Activated T-cell treated with anti-CD3 and anti-CD28 coated beads for 24 hours (primary cell): Measurements from ENCODE around the gene FAIM2.

Source experiments
- DNase-seq: peaks from one replicate; pipeline ENCODE4 v3.0.0-alpha.2; 2020; ENCODE audit warnings: low read depth

Gene FAIM2

GRCh38 chr12:49903700-49904423 lies at the start of gene FAIM2:
Gene FAIM2 (minus strand): TSS chr12:49903900. CDS start chr12:49903792, 108 bp downstream.
- DNase-seq: peak; percentile 29

- DNase-seq: no peak
These were observed 49.5 kb upstream of the FAIM2 start for GRCh38 chr12:49953151-49953550.

GRCh38 chr12:49952391-49953055 lies 48.8 kb upstream of the FAIM2 start:
- DNase-seq: no peak

GRCh38 chr12:49951411-49952240 lies 47.9 kb upstream of the FAIM2 start:
- no peak for DNase-seq

GRCh38 chr12:49950273-49951251 lies 46.9 kb upstream of the FAIM2 start, which contains the start of gene AQP2:
Gene AQP2 (plus strand): TSS chr12:49950737. CDS start chr12:49950831, 94 bp downstream.
- no peak for DNase-seq

GRCh38 chr12:49949866-49950265 lies 46.2 kb upstream of the FAIM2 start:
- DNase-seq: no peak

GRCh38 chr12:49948866-49949845 lies 45.5 kb upstream of the FAIM2 start:
- no peak for DNase-seq

GRCh38 chr12:49947593-49948226 lies 44.0 kb upstream of the FAIM2 start:
- DNase-seq: no peak

GRCh38 chr12:49946497-49946896 lies 42.8 kb upstream of the FAIM2 start:
- no peak for DNase-seq

- DNase-seq: no peak
These were observed 42.4 kb upstream of the FAIM2 start for GRCh38 chr12:49946086-49946485.

GRCh38 chr12:49945394-49946080 lies 41.8 kb upstream of the FAIM2 start:
- peak; percentile 83 for DNase-seq

- no peak for DNase-seq
These were observed 41.0 kb upstream of the FAIM2 start for GRCh38 chr12:49944718-49945117.

- DNase-seq: no peak
These were observed 40.3 kb upstream of the FAIM2 start for GRCh38 chr12:49944046-49944445.

- DNase-seq: no peak
These were observed 39.9 kb upstream of the FAIM2 start for GRCh38 chr12:49943625-49943960.

- DNase-seq: no peak
These were observed 39.4 kb upstream of the FAIM2 start for GRCh38 chr12:49942921-49943624.

- DNase-seq: no peak
These were observed 38.8 kb upstream of the FAIM2 start for GRCh38 chr12:49942512-49942893.

- DNase-seq: no peak
These were observed 38.1 kb upstream of the FAIM2 start for GRCh38 chr12:49941556-49942511.
